AG10803 (cell line): ENCODE measurements around the gene BRCA1.

Experiments
- DNase-seq: peaks from one replicate; pipeline ENCODE4 v3.0.0; 2010; ENCODE audit warnings: low read depth
- H3K4me3 ChIP-seq: 2 replicates; pipeline ENCODE4 v1.5.1; 2011; ENCODE audit warnings: mild to moderate bottlenecking, low read length, control low read depth
- TF ChIP-seq, protein P1 (sequence below): conservative IDR thresholded peaks from 2 replicates; pipeline ENCODE4 v1.5.1; 2011; ENCODE audit warnings: mild to moderate bottlenecking, low read length, control low read depth, inconsistent platforms

The BRCA1 gene

DNA sequence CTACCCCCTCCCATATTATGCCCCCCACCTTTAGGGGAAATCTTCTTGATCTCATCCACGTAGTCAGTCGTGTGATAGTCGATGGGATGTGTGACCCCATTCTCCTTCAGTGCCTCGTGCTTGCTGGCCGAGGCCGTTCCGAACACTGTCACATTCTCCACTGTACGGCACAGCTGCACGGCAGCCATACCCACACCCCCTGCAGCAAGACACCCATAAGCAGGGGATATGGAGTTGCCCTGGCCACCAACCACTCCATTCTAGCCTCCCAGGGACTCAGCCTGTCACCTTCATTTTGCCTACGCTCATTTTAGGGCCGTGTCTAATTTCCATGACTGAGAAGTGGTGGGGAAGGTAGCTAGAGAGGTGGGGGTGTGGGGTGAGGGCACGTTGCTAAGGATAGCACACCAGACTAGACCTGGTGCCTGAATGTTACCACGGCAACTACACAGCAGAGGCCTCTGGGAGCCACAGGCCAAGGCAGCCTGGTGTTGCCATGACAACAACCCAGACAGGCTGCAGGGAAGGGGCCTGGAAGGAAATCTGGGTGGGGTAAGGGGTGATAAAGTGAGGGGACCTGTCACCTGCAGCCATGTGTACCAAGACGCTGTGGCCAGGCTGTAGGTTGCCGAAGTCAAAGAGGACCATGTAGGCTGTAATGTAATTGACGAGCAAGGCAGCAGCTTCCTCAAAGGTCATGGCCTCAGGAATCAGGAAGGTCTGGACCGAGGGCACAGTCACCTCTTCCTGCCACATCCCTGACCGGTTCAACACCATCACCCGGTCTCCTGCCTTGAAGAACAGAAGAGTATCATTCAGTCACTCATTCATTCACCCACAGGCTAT lies 106.9 kb downstream of the BRCA1 start:
- TF ChIP-seq, protein P1, sequence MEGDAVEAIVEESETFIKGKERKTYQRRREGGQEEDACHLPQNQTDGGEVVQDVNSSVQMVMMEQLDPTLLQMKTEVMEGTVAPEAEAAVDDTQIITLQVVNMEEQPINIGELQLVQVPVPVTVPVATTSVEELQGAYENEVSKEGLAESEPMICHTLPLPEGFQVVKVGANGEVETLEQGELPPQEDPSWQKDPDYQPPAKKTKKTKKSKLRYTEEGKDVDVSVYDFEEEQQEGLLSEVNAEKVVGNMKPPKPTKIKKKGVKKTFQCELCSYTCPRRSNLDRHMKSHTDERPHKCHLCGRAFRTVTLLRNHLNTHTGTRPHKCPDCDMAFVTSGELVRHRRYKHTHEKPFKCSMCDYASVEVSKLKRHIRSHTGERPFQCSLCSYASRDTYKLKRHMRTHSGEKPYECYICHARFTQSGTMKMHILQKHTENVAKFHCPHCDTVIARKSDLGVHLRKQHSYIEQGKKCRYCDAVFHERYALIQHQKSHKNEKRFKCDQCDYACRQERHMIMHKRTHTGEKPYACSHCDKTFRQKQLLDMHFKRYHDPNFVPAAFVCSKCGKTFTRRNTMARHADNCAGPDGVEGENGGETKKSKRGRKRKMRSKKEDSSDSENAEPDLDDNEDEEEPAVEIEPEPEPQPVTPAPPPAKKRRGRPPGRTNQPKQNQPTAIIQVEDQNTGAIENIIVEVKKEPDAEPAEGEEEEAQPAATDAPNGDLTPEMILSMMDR: no peak
- DNase-seq: no peak
- no peak overlapping the region for H3K4me3 ChIP-seq

DNA sequence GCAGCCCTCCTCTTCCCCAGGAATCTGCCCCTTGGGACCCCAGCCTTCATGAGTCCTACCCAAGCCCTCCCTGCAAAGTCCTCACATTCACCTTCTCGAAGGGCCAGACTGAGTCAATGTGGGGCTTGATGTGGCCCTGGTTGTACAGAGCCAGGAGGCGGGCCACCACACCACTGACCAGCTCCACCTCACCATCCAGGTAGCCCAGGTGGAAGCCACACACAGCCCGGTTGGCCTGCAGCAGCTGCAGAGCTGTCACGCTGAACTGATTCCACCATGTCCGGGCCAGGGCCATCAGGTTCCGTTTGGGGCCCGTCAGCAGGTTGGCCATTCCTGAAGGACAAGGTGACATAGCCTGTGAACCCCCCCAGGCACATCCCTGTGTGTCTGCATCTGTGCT lies 108.9 kb downstream of the BRCA1 start:
- DNase-seq: no peak
- no peak overlapping the region for H3K4me3 ChIP-seq
- TF ChIP-seq, protein P1: no peak

DNA sequence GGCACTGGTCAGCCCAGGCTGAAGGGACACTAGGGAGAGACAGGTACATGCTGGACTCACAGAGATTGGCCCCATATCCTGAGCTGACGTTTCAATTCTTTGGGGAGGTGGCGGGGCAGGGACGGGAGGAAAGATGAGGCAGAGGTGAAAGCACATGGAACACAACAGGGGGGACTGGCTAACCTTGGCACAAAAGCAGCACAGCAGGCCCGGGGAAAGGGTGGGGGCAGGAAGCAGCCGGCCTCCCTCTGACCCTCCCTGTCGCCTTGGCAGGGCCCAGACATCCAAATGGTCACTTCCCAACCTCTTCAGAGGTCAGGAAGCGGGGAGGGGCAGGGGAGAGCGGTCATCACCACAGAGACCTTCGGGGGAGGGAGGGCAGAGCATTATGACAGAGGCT lies 109.6 kb downstream of the BRCA1 start:
- H3K4me3 ChIP-seq: no peak overlapping the region
- TF ChIP-seq, protein P1: no peak
- no peak for DNase-seq

DNA sequence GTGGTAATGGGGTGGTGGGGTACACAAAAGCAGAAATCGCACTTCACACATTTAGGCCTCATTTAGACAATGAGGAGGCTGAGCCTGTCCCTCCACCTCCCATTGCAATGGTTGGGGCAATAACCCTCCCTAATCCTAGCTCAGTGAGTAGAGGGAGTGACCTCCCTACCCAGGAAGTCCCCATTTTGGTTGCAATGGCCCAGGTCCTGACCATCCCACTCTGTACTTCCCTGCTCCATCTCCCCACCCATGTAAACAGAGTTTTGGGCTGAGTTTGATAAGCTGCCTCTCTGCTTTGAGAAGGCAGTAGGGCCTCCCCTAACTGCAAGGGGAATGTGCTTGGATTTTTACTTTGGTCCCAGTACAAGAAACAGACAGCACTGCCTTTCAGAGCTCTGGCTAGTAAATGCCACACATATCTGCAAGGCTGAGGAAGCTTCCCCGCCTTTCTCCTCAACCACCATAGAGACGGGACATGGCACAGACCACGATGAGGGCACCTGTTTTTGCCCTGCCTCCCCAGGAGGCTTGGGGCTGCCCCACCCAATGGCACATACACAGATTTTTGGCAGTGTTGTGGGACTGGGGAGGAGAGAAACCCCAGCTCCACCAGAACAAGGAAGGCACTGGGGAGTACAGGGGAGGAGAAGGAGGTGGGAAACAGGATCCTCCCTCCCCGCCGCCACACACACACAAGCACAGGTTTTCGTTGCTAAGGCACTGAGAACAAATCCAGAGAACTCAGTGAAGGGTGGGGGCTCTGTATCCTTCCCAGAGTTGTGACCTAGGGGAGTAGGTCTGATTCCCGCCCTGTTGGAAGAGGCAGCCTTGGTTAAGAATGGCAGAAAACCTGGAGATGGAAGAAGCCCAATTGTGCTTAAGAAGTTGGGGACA lies 110.3 kb downstream of the BRCA1 start:
- TF ChIP-seq, protein P1: no peak

DNA sequence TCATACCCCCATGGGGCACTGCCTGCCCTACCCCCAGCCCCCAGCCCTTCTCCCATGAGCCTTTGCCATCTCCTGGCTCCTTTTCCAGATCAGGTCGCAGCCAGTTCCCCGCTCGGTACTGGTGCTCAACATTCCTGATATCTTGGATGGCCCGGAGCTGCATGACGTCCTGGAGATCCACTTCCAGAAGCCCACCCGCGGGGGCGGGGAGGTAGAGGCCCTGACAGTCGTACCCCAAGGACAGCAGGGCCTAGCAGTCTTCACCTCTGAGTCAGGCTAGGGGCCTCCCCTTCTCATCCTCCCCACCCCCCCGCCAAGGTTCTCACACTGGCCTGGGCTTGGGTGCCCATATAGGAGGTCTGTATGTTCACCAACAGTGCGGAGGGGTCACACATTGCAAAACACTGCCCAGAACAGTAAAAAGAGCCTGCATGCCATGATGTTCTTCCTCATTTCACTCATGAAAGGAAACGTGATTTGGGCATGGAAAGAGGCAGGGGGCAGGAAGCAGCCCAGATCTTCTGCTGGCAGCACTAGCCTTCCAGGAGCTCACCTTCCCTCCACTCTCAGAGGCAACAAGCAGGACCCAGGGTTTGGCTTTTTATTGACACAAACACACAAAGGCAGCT lies 111.0 kb downstream of the BRCA1 start:
- TF ChIP-seq, protein P1: no peak
- no peak overlapping the region for H3K4me3 ChIP-seq
- DNase-seq: no peak

More for the DNA sequence above, 110.3 kb downstream of the BRCA1 start:
- H3K4me3 ChIP-seq: no peak overlapping the region
- DNase-seq: no peak

DNA sequence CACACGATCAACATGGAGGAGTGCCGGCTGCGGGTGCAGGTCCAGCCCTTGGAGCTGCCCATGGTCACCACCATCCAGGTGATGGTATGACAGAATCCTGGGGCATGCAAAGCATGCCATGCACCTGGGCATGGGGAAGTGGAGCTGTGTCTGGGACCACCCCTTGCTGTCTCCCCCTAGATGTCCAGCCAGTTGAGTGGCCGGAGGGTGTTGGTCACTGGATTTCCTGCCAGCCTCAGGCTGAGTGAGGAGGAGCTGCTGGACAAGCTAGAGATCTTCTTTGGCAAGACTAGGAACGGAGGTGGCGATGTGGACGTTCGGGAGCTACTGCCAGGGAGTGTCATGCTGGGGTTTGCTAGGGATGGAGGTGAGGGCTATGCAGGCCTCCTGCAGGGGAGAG lies 111.9 kb downstream of the BRCA1 start:
- TF ChIP-seq, protein P1: no peak
- H3K4me3 ChIP-seq: no peak overlapping the region

More for the DNA sequence above, 111.9 kb downstream of the BRCA1 start:
- DNase-seq: no peak
